ENCODE measurements around the gene HSBP1L1.

Gene HSBP1L1

DNA sequence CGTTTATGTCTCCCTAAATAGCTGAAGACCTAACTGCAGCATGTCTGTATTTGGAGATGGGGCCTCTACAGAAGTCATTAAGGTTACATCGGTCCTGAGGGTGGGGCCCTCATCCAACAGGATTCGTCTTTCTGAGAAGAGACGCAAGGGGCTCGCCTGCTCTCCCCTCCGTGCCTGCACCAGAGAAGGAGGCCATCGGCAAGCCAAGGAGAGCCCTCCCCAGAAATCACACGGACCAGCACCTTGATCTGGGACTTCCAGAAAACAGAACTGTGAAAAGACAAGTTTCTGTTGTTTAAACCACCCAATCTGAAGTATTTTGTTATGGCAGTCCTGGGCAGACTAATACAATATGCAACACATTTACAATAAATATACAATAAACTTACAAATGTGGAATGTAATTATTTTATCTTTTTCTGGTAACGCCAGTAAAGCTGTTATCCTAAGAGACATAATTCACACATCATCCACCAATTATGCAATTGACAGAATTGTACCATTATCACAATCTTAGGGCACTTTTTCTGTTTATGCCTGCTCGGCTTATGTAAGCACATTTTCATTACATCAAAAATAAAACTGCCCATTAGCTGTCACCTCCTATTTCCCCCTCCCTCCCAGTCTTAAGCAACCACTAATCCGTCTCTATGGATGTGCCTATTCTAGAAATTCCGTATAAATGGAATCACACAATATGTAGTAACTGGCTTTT is 6.1 kb downstream of the HSBP1L1 start:
- Histone ChIP-seq H3K4me3 (no peak overlapping the region), H3K27me3 (ENCODE audit: low read depth) (no peaks in the 10 kb centered on the region), H3K36me3 (replicated peaks) (peaks cover 63% of the 10 kb centered on the region), H3K4me1 (peaks cover under 1% of the 10 kb centered on the region; the same call in 1 of the 2 replicates), H3K9me3 (no peaks in the 10 kb centered on the region)
- DNase-seq (ENCODE audit: low spot score in 2 of 2), result no peak
- in situ Hi-C loops (cut with MboI; ENCODE audit: low sequenced_read_pairs), result no loop called here

DNA sequence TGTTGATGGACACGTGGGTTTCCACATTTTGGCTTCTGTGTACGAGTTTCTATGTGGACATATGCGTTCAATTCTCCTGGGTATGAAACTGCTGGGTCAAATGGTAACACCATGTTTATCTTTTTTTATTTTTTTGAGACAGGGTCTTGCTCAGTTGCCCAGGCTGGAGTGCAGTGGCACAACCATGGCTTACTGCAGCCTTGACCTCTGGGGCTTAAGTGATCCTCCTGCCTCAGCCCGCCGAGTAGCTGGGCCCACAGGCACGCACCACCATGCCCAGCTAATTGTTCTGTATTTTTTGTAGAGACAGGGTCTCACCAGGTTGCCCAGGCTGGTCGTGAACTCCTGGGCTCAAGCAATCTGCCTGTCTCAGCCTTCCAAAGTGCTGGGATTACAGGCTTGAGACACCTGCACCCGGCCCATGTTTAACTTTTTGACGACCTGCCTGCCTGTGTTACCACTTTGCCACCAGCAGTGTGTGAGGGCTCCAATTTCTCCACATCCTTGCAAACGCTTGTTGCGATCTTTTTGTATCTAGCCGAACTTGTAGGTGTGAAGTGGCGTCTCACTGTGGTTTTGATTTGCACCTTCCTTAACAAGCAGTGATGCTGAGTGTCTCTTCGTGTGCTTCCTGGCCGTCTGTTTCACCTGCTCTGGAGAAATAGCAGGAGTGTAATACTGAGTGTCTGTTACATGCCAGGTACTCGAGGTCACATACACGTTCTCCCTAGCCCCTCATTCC is 6.9 kb downstream of the HSBP1L1 start:
- Histone ChIP-seq H3K4me1 (no peaks in the 10 kb centered on the region), H3K4me3 (no peak overlapping the region), H3K9me3 (no peaks in the 10 kb centered on the region), H3K36me3 (replicated peaks) (peaks cover 70% of the 10 kb centered on the region), H3K27me3 (ENCODE audit: low read depth) (no peaks in the 10 kb centered on the region)
- in situ Hi-C loops (cut with MboI; ENCODE audit: low sequenced_read_pairs), result no loop called here
- no peak for DNase-seq (ENCODE audit: low spot score in 2 of 2)

DNA sequence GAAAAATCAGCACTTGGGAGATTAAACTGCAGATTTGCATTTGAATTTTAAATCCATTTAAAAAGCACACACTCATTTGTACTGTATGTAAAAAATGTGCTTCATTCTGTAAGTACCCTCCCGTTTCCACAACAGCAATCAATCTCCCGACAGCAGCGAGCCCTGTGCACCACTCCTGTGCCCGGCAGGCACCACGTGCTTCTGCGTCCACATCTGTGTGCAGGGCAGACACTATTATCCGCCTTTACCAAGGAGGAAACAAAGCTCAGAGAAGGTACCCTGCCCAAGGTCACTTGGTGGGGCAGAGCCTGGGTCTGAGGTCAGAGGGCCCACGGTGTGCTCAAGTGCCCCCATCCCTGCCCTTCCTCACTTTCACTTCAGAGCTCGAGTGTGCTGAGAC is 7.5 kb downstream of the HSBP1L1 start:
- Histone ChIP-seq H3K4me3 (no peak overlapping the region), H3K4me1 (no peaks in the 10 kb centered on the region), H3K27me3 (ENCODE audit: low read depth) (no peaks in the 10 kb centered on the region), H3K9me3 (no peaks in the 10 kb centered on the region), H3K36me3 (replicated peaks) (peaks cover 70% of the 10 kb centered on the region)
- in situ Hi-C loops (cut with MboI; ENCODE audit: low sequenced_read_pairs), result no loop called here
- no peak for DNase-seq (ENCODE audit: low spot score in 2 of 2)

DNA sequence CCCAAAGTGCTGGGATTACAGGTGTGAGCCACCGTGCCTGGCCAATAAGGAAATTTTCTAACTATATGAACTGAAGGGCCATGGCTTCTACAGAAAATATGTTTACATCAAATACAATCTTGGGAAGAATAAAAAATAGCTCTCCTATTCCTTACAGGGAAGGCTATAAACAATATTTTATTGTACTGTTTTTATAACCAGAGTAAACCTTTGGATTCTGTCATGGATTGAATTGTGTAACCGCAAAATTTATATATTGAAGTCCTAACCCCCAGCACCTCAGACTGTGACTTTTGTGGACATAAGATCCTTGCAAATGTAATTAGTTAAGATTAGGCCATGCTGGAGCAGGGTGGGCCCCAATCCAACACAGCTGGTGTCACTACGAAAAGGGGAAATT is 8.3 kb downstream of the HSBP1L1 start:
- in situ Hi-C loops (cut with MboI; ENCODE audit: low sequenced_read_pairs), result no loop called here
- Histone ChIP-seq H3K27me3 (ENCODE audit: low read depth) (no peaks in the 10 kb centered on the region), H3K36me3 (replicated peaks) (peaks cover 70% of the 10 kb centered on the region)

DNA sequence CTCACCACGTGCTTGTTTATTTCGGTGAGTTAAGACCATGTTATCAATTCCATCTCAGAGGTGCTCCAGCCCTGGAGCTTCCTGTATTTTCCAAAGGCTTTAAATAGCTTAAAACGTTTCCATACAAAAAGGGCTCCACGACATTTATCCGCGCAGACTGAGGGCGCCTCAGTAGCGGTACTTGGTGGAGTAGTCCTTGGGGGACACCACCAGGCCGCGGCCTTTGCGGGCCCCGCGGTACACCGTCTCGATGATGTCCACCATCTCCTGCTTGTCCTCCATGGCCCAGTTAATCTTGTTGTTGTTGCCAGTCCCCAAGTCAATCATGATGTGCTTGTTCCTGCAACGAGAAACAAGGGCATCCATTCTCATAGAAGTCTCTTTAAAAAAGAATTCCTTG is 9.1 kb downstream of the HSBP1L1 start:
- Histone ChIP-seq H3K27me3 (ENCODE audit: low read depth) (no peaks in the 10 kb centered on the region), H3K4me3 (no peak overlapping the region), H3K4me1 (no peaks in the 10 kb centered on the region), H3K36me3 (replicated peaks) (peaks cover 66% of the 10 kb centered on the region), H3K9me3 (no peaks in the 10 kb centered on the region)
- in situ Hi-C loops (cut with MboI; ENCODE audit: low sequenced_read_pairs), result no loop called here
- no peak for DNase-seq (ENCODE audit: low spot score in 2 of 2)

More for the DNA sequence above, 8.3 kb downstream of the HSBP1L1 start:
- DNase-seq (ENCODE audit: low spot score in 2 of 2), result no peak
- H3K4me3 ChIP-seq, result no peak overlapping the region
- no peaks in the 10 kb centered on the region for H3K9me3 ChIP-seq
- H3K4me1 ChIP-seq, result no peaks in the 10 kb centered on the region

DNA sequence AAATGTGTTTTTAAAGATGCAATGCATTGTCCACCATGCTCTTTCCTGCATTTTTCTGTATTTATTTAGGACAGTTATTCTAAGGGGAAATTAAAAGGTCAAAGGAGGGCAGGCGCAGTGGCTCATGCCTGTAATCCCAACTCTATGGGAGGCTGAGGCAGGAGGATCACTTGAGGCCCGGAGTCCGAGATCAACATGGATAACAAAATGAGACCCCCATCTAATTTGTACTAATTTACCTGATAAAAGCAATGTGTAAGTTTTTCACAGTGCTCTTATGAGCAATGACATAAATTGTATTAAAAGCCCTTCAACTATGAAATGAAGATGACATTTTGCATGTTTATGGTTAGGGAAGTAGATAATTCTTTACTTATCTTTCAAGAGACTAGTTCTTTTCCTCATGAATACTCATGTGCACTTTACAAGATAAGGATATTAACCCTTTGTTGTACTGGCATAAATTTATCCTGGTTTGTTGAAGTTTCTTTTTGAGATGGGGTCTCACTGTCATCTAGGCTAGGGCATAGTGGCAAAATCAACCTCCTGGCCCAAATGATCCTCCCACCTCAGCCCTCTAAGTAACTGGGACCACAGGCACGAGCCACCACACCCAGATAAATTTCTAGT is 9.7 kb downstream of the HSBP1L1 start:
- H3K4me3 ChIP-seq, result no peak overlapping the region
- no peak for DNase-seq (ENCODE audit: low spot score in 2 of 2)
- in situ Hi-C loops (cut with MboI; ENCODE audit: low sequenced_read_pairs), result no loop called here
- no peaks in the 10 kb centered on the region for H3K27me3 ChIP-seq (ENCODE audit: low read depth)
- H3K9me3 ChIP-seq, result no peaks in the 10 kb centered on the region
- peaks cover 66% of the 10 kb centered on the region for H3K36me3 ChIP-seq (replicated peaks)
- no peaks in the 10 kb centered on the region for H3K4me1 ChIP-seq

DNA sequence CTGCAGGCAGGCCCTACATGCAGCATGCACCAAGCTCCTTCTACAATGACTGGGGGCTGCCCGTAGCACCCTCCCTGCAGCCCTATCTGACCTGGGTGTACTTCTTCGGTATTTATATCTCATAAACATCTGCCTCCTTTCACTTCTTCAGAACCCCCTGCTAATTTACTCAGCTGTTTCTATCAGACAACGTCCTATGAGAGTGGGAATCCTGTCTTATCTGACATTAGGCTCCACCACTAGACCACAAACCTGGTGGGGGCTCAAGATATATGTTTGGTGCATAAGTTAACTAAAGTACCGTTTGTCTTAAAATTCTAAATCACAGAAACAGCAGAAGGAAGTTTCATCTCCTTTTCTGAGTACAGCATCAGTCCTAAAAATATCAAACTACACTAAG is 10.6 kb downstream of the HSBP1L1 start:
- Histone ChIP-seq H3K4me3 (no peak overlapping the region), H3K4me1 (no peaks in the 10 kb centered on the region), H3K9me3 (no peaks in the 10 kb centered on the region), H3K27me3 (ENCODE audit: low read depth) (no peaks in the 10 kb centered on the region), H3K36me3 (replicated peaks) (peaks cover 75% of the 10 kb centered on the region)
- no peak for DNase-seq (ENCODE audit: low spot score in 2 of 2)
- in situ Hi-C loops (cut with MboI; ENCODE audit: low sequenced_read_pairs), result no loop called here

DNA sequence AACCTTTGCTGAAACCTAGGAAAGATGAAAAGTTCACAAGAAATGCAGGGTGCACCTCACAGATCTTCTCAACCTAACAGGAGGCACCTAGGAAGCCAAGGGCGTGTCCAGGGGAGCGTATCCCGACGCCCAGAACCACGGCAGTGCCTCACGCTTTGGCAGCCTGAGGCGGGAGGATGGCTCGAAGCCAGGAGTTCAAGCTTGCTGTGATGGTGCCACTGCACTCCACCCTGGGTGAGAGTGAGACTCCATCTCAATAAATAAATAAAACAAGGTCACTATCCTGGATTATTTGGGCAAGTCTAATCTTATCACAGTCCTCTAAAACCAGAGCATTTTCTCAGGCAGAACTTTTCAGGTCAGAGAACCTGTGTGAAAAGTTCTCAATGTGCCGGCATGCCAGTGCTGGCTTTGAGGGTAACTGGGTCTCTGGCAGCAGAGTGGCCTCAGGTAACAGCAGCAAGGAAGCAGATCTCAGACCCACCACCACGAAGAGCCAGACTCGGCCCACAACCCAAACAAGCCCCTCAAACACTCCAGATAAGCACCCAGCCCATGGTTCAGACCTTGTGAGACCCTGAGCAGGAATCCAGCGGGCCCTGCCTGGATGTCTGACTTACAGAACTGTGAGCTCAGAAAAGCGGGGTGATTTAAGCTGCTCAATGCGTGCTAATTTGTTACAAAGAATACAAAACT is 11.7 kb downstream of the HSBP1L1 start:
- H3K4me3 ChIP-seq, result no peak overlapping the region
- no peaks in the 10 kb centered on the region for H3K9me3 ChIP-seq
- no peaks in the 10 kb centered on the region for H3K27me3 ChIP-seq (ENCODE audit: low read depth)
- DNase-seq (ENCODE audit: low spot score in 2 of 2), result no peak
- H3K36me3 ChIP-seq (replicated peaks), result peaks cover 71% of the 10 kb centered on the region
- in situ Hi-C loops (cut with MboI; ENCODE audit: low sequenced_read_pairs), result no loop called here
- H3K4me1 ChIP-seq, result no peaks in the 10 kb centered on the region

DNA sequence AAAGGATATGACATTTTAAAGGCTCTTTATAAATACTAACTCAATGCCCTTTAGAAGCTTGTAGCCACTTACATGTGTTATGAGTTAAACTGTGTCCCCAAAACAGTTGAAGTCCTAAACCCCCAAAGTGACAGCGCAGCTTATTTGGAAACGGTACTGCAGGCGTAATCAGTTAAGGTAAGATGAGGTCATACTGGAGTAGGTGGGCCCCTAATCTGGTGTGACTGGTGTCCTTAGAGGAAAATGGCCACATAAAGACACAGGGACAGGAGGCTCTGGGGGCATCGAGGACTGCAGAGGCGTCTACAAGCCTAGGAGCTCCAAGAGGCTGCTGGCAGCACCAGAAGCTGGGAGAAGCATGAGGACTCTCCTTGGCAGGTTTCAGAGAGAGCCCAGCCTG is 15.4 kb downstream of the HSBP1L1 start:
- Histone ChIP-seq H3K36me3 (replicated peaks) (peaks cover 50% of the 10 kb centered on the region), H3K4me3 (no peak overlapping the region), H3K27me3 (ENCODE audit: low read depth) (no peaks in the 10 kb centered on the region), H3K9me3 (no peaks in the 10 kb centered on the region), H3K4me1 (no peaks in the 10 kb centered on the region)
- DNase-seq (ENCODE audit: low spot score in 2 of 2), result no peak
- in situ Hi-C loops (cut with MboI; ENCODE audit: low sequenced_read_pairs), result no loop called here

DNA sequence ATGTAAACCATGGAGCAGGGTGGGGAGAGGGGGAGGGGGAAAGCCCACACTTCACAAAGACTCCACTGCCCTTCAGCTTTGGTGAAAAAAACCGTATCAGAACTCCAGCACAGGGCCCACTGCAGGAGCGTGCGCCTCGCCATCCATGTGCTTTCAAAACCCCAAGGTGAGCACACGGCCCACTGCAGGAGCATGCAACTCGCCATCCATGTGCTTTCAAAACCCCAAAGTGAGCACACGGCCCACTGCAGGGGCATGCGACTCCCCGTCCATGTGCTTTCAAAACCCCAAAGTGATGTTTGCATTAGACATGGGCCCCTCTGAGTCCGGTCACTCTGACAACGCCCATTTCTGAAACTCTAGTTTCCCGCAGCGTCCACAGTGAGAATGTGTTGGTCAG is 16.1 kb downstream of the HSBP1L1 start:
- Histone ChIP-seq H3K9me3 (no peaks in the 10 kb centered on the region), H3K4me3 (no peak overlapping the region), H3K4me1 (no peaks in the 10 kb centered on the region), H3K27me3 (ENCODE audit: low read depth) (no peaks in the 10 kb centered on the region), H3K36me3 (replicated peaks) (peaks cover 50% of the 10 kb centered on the region)
- no peak for DNase-seq (ENCODE audit: low spot score in 2 of 2)
- in situ Hi-C loops (cut with MboI; ENCODE audit: low sequenced_read_pairs), result no loop called here

DNA sequence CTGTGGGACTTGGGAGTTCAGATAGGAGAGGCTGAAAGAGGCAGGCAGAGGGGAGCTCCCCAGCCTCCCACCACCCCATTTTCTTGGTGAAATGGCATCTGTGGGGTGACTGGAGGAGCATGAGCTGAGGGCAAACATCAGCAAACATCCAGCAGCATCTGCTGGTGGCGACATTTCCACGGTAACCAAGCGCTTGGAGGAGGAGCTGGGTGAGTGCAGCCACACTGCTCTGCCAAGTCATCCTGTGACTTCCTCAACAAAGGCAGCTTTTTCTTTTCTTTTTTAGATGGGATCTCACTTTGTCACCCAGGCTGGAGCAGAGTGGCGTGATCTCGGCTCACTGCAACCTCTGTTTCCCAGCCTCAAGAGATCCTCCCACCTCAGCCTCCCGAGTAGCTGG is 18.3 kb downstream of the HSBP1L1 start:
- Histone ChIP-seq H3K36me3 (replicated peaks) (peaks cover 48% of the 10 kb centered on the region), H3K27me3 (ENCODE audit: low read depth) (no peaks in the 10 kb centered on the region), H3K9me3 (no peaks in the 10 kb centered on the region), H3K4me3 (no peak overlapping the region), H3K4me1 (peaks cover 5% of the 10 kb centered on the region)
- in situ Hi-C loops (cut with MboI; ENCODE audit: low sequenced_read_pairs), result no loop called here
- no peak for DNase-seq (ENCODE audit: low spot score in 2 of 2)

DNA sequence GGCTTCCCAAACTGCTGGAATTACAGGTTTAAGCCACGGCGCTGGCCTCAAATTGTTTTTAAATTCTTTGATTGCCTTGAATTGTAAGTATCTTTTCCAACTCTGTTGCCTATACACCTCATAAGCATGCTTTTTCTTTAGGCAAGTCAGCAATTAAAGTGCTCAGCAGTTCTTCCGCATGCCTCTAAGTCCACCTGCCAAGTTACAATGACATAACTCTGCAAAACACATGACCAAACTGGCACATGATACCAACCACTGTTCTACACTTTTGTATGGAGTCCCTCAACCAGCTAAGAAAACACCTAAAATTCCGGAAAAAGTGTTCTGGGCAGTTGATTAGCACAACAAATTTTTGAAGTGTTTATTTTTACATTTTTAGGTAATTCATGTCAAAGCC is 18.8 kb downstream of the HSBP1L1 start:
- peaks cover 47% of the 10 kb centered on the region for H3K36me3 ChIP-seq (replicated peaks)

DNA sequence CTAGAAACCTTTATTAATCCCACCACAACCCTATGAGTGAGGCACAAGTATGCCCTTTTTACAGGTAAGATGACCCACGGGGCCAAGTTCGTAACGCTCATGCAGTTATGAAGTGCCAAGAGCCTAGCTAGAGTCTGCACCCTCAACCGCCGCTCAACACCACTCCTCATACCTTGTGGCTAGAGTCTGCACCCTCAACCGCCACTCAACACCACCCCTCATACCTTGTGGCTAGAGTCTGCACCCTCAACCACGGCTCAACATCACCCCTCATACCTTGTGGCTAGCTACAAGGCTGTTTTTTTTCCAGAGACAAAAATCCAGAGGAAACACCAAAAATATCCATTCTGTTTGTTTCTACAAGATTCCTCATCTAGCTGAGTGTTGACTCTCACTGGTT is 19.4 kb downstream of the HSBP1L1 start:
- no peaks in the 10 kb centered on the region for H3K9me3 ChIP-seq
- peaks cover 47% of the 10 kb centered on the region for H3K36me3 ChIP-seq (replicated peaks)
- in situ Hi-C loops (cut with MboI; ENCODE audit: low sequenced_read_pairs), result no loop called here
- DNase-seq (ENCODE audit: low spot score in 2 of 2), result no peak
- no peaks in the 10 kb centered on the region for H3K27me3 ChIP-seq (ENCODE audit: low read depth)
- no peak overlapping the region for H3K4me3 ChIP-seq
- H3K4me1 ChIP-seq, result peaks cover 5% of the 10 kb centered on the region

More for the DNA sequence above, 18.8 kb downstream of the HSBP1L1 start:
- Histone ChIP-seq H3K27me3 (ENCODE audit: low read depth) (no peaks in the 10 kb centered on the region), H3K9me3 (no peaks in the 10 kb centered on the region), H3K4me3 (no peak overlapping the region), H3K4me1 (peaks cover 5% of the 10 kb centered on the region)
- DNase-seq (ENCODE audit: low spot score in 2 of 2), result no peak
- in situ Hi-C loops (cut with MboI; ENCODE audit: low sequenced_read_pairs), result no loop called here

DNA sequence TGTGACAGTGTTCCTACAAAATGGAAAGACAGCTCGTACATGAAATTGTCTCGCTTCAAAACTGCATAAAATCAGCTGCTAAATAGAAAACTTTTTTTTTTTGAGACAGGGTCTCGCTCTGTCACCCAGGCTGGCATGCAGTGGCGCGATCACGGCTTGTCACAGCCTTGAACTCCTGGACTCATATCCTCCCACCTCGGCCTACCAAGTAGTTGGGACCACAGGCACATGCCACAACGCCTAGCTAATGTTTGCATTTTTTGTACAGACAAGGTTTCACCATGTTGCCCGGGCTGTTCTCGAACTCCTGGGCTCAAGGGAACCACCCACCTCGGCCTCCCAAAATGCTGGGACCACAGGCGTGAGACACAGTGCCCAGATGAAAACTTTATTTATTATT is 20.7 kb downstream of the HSBP1L1 start:
- no peak overlapping the region for H3K4me3 ChIP-seq
- no peaks in the 10 kb centered on the region for H3K27me3 ChIP-seq (ENCODE audit: low read depth)
- in situ Hi-C loops (cut with MboI; ENCODE audit: low sequenced_read_pairs), result no loop called here
- no peaks in the 10 kb centered on the region for H3K9me3 ChIP-seq
- H3K4me1 ChIP-seq, result peaks cover 8% of the 10 kb centered on the region
- no peak for DNase-seq (ENCODE audit: low spot score in 2 of 2)
- H3K36me3 ChIP-seq (replicated peaks), result peaks cover 35% of the 10 kb centered on the region
